Left renal pelvis (tissue), 4 donors: ENCODE results near the gene ANO9. TPM values are rescaled to one million over a fixed set of nuclear protein-coding genes. Genes with fewer than 3 reads are reported as not detected.
"Not testable (repeated sequence)": the region's sequence is repeated elsewhere in the genome, so short reads cannot be mapped to it uniquely, and the experiment has no call there.

Source experiments
- DNase-seq, 4 donors: peaks; one replicate each; pipeline ENCODE4 v3.0.0-alpha.2; 2013; ENCODE audit warnings: low read depth in 4 of 4, low spot score in 3 of 4
- polyA plus RNA-seq, 4 donors: library from polyadenylated mRNA; unstranded; fragments of 120-200 nt; gene quantifications; one replicate each; pipeline ENCODE4 v1.2.1, GENCODE V29; 2013; ENCODE audit not compliant: insufficient read length in 4 of 4

Gene ANO9
- polyA plus RNA-seq, 4 donors: 0.72 to 14.7 (median 9.9) TPM

GRCh38 chr11:405954-406795 lies 35.6 kb downstream of the ANO9 start:
- DNase-seq: no peak

- DNase-seq: no peak
Observed at GRCh38 chr11:405323-405953, 36.4 kb downstream of the ANO9 start.

GRCh38 chr11:404551-405264 lies 37.1 kb downstream of the ANO9 start:
- no peak for DNase-seq

GRCh38 chr11:403761-404431 lies 37.9 kb downstream of the ANO9 start:
- DNase-seq: no peak

GRCh38 chr11:403021-403760 lies 38.6 kb downstream of the ANO9 start:
- DNase-seq: no peak

GRCh38 chr11:401196-401595 lies 40.6 kb downstream of the ANO9 start:
- DNase-seq: not testable (repeated sequence)

- DNase-seq: no peak
Observed at GRCh38 chr11:400241-400689, 41.5 kb downstream of the ANO9 start.

- no peak for DNase-seq
Observed at GRCh38 chr11:399731-400211, 42.0 kb downstream of the ANO9 start.

GRCh38 chr11:398826-399225 lies 43.0 kb downstream of the ANO9 start:
- DNase-seq: no peak

- DNase-seq: no peak
Observed at GRCh38 chr11:396948-397548, 44.8 kb downstream of the ANO9 start.

- no peak for DNase-seq
Observed at GRCh38 chr11:396511-396947, 45.3 kb downstream of the ANO9 start.

GRCh38 chr11:395866-396265 lies 45.9 kb downstream of the ANO9 start:
- DNase-seq: no peak

GRCh38 chr11:394858-395655 lies 46.8 kb downstream of the ANO9 start:
- no peak for DNase-seq

GRCh38 chr11:394034-394857 lies 47.6 kb downstream of the ANO9 start, which contains the start of gene PKP3:
Gene PKP3 (plus strand): TSS chr11:394209. CDS start chr11:394293, 84 bp downstream.
- DNase-seq: no peak

- DNase-seq: no peak
Observed at GRCh38 chr11:393219-394033, 48.4 kb downstream of the ANO9 start.

GRCh38 chr11:392102-392777 lies 49.6 kb downstream of the ANO9 start:
- DNase-seq: no peak
